Superior temporal gyrus (tissue), 1 donor: ENCODE measurements around the gene HES7.

Experiments used
- DNase-seq: peaks from one replicate; pipeline ENCODE4 v3.0.0-alpha.2; 2016; ENCODE audit errors: extremely low spot score

The HES7 gene

GRCh38 chr17:8073627-8074484, 50.0 kb downstream of the HES7 start:
- DNase-seq, result peak; percentile 55

- no peak for DNase-seq
These were observed 51.0 kb downstream of the HES7 start for GRCh38 chr17:8072729-8073461.

GRCh38 chr17:8072341-8072728, 51.6 kb downstream of the HES7 start:
- DNase-seq, result no peak

- no peak for DNase-seq
These were observed 52.4 kb downstream of the HES7 start for GRCh38 chr17:8071496-8071895.
